PFSK-1 (cell line): ENCODE measurements around the gene DUSP16.

Experiments used
- FOXP2 ChIP-seq: optimal IDR thresholded peaks from 2 replicates; pipeline ENCODE3; 2011; ENCODE audit warnings: borderline replicate concordance, control low read depth, inconsistent platforms; ENCODE audit not compliant: insufficient read depth; ENCODE audit errors: extremely low read length, extremely low read depth
- POLR2AphosphoS5 ChIP-seq: IDR thresholded peaks from 2 replicates; pipeline ENCODE4 v1.6.1; 2012; ENCODE audit warnings: low read depth, mild to moderate bottlenecking, control low read depth, low read length, moderate library complexity
- SIN3A ChIP-seq: IDR thresholded peaks from 2 replicates; pipeline ENCODE4 v1.6.1; 2012; ENCODE audit warnings: mild to moderate bottlenecking, low read length, moderate library complexity, borderline replicate concordance; ENCODE audit not compliant: insufficient read depth
- TAF1 ChIP-seq: IDR thresholded peaks from 2 replicates; pipeline ENCODE4 v1.6.1; 2012; ENCODE audit warnings: low read length, control low read depth, borderline replicate concordance; ENCODE audit not compliant: insufficient read depth
- TF ChIP-seq, protein P1 (sequence below), 2 experiments: IDR thresholded peaks; 2 replicates each; pipeline versions ENCODE4 v1.6.1 to v1.8.0; 2011 to 2012; ENCODE audit warnings: low read depth in 2 of 2, low read length in 2 of 2, control low read depth in 1 of 2, inconsistent platforms in 1 of 2, mild to moderate bottlenecking in 1 of 2, moderate library complexity in 1 of 2; ENCODE audit not compliant: insufficient read depth in 1 of 2

- TF ChIP-seq POLR2AphosphoS5 (peak; percentile 74), TAF1 (peak; percentile 66; the same call in 1 of the 2 replicates), SIN3A (peak; percentile 79; the same call in 1 of the 2 replicates), FOXP2 (peak; percentile 95)
- TF ChIP-seq, protein P1, sequence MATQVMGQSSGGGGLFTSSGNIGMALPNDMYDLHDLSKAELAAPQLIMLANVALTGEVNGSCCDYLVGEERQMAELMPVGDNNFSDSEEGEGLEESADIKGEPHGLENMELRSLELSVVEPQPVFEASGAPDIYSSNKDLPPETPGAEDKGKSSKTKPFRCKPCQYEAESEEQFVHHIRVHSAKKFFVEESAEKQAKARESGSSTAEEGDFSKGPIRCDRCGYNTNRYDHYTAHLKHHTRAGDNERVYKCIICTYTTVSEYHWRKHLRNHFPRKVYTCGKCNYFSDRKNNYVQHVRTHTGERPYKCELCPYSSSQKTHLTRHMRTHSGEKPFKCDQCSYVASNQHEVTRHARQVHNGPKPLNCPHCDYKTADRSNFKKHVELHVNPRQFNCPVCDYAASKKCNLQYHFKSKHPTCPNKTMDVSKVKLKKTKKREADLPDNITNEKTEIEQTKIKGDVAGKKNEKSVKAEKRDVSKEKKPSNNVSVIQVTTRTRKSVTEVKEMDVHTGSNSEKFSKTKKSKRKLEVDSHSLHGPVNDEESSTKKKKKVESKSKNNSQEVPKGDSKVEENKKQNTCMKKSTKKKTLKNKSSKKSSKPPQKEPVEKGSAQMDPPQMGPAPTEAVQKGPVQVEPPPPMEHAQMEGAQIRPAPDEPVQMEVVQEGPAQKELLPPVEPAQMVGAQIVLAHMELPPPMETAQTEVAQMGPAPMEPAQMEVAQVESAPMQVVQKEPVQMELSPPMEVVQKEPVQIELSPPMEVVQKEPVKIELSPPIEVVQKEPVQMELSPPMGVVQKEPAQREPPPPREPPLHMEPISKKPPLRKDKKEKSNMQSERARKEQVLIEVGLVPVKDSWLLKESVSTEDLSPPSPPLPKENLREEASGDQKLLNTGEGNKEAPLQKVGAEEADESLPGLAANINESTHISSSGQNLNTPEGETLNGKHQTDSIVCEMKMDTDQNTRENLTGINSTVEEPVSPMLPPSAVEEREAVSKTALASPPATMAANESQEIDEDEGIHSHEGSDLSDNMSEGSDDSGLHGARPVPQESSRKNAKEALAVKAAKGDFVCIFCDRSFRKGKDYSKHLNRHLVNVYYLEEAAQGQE (IDR thresholded peaks at IDR 0.05; ENCODE audit: insufficient read depth in 1 of 2, low read depth in 2 of 2, low read length in 2 of 2) = peak in 1 of 2 experiments; percentile 60; a peak in 1 of 4 replicates
These were observed 49.0 kb upstream of the DUSP16 start, which contains the start of gene CREBL2 for GRCh38 chr12:12611512-12612306.
